HFFc6 (cell line): ENCODE measurements around the gene PACS2. TPM values are rescaled to one million over a fixed set of nuclear protein-coding genes. Genes with fewer than 3 reads are reported as not detected.

ENCODE experiments used
- DNase-seq: peaks from one replicate; pipeline ENCODE4 v3.0.0-alpha.2; 2018
- H3K27ac Mint-ChIP-seq: 2 replicates; pipeline ENCODE4 v1.8.0; 2020; ENCODE audit warnings: mild to moderate bottlenecking, mixed read lengths
- H3K27me3 Mint-ChIP-seq: 2 replicates; pipeline ENCODE4 v1.8.0; 2021; ENCODE audit warnings: mild to moderate bottlenecking, moderate library complexity, mixed read lengths; ENCODE audit not compliant: insufficient read depth
- H3K36me3 Mint-ChIP-seq: 2 replicates; pipeline ENCODE4 v1.8.0; 2021; ENCODE audit warnings: low read depth, mixed read lengths
- H3K4me1 Mint-ChIP-seq: 2 replicates; pipeline ENCODE4 v1.8.0; 2020; ENCODE audit warnings: low read depth, mixed read lengths
- H3K4me3 Mint-ChIP-seq: 2 replicates; pipeline ENCODE4 v1.8.0; 2020; ENCODE audit warnings: mild to moderate bottlenecking, moderate library complexity, mixed read lengths
- H3K9me3 Mint-ChIP-seq: 2 replicates; pipeline ENCODE4 v1.8.0; 2020; ENCODE audit warnings: mild to moderate bottlenecking, mixed read lengths
- CTCF ChIP-seq: fragments of 200-600 bp; sonication (generic); IDR thresholded peaks from 2 replicates; pipeline ENCODE4 v1.5.0; 2021; ENCODE audit warnings: antibody characterized with exemption, mild to moderate bottlenecking
- total RNA-seq, 6 experiments: library from RNA; stranded (reverse); fragmentation: NEBNext Ultra II Directional; extraction: Animal tissue kit (Norgen Biotek cat#: 25700); gene quantifications; 2 replicates in 1 of 6; 3 replicates in 5 of 6; pipeline ENCODE4 v1.2.3, GENCODE V29; 2021

Gene PACS2
- total RNA-seq, 6 experiments from 2014 or later, result 33.5 to 38.5 (median 35.2) TPM

GRCh38 chr14:105439179-105439578 is 124.6 kb downstream of the PACS2 start:
- Mint-ChIP-seq H3K27me3 (no peaks in the 10 kb centered on the region; the same call in 1 of the 2 replicates), H3K36me3 (no peaks in the 10 kb centered on the region), H3K4me1 (no peaks in the 10 kb centered on the region), H3K4me3 (no peak overlapping the region), H3K27ac (no peak overlapping the region), H3K9me3 (no peaks in the 10 kb centered on the region)
- DNase-seq, result no peak
- TF ChIP-seq CTCF, result no peak

DNA sequence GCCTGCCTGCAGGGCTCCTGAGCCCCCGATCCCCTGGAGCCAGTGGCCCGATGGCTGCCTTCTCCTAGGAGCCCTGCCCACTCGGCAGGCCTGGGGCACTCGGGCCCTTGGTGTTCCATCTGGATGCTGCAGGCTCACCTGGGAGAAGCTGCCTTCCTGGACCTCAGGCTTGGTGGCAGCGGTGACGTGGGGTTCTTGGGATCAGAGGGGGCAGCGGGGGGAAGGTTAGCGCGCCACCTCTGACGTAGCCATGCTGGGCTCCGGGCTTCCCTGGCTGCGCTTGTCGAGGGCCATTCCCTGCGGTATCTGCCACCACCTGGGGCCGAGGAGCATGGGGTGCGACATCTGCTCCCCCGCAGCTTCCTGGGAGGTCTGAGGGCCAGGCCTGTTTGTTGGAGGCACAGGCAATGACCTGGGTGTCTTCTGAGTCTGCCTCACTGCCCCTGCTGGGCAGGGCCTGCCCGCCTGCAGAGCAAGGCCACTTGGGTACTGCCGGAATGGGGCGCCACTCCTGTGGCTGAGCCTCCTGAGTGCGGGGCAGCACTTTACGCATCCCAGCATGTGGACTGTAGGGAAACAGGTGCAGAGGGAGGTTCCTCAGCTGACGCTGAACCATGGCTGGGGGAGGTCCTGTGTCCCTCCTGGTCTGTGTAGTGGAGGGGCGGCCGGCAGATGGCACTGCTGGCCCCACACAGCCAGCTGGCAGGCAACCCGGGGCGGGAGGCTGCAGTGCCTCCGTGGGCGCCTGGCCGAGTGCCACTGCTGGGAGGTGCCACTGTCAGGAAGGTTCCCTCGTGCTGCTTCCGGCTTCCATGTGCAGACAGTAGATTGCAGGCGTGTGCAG is 125.4 kb downstream of the PACS2 start:
- H3K27ac Mint-ChIP-seq, result no peak overlapping the region
- no peaks in the 10 kb centered on the region; the same call in none of the 2 replicates for H3K27me3 Mint-ChIP-seq
- no peak for DNase-seq
- no peaks in the 10 kb centered on the region for H3K9me3 Mint-ChIP-seq
- no peaks in the 10 kb centered on the region for H3K4me1 Mint-ChIP-seq
- H3K36me3 Mint-ChIP-seq, result no peaks in the 10 kb centered on the region
- H3K4me3 Mint-ChIP-seq, result no peak overlapping the region
- TF ChIP-seq CTCF, result no peak

DNA sequence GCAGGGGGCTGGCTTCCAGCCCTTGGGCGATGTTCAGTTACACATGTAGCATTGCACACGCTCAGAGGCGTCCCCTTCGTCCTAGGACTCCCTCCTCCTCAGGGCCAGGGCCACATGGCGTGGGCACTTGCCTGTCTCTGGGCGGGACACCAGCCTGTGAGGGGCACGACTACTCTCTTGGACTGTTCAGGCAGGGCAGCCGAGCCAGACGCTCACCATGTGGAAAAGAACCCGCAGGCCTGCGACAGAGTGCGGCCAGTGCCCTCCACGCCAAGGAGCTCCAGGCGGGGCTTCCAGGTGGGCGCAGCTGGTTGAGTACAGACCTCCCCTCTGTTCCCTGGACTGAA is 126.0 kb downstream of the PACS2 start:
- no peaks in the 10 kb centered on the region for H3K9me3 Mint-ChIP-seq
- no peaks in the 10 kb centered on the region; the same call in none of the 2 replicates for H3K27me3 Mint-ChIP-seq
- DNase-seq, result no peak
- H3K27ac Mint-ChIP-seq, result no peak overlapping the region
- no peak overlapping the region for H3K4me3 Mint-ChIP-seq
- no peaks in the 10 kb centered on the region for H3K36me3 Mint-ChIP-seq
- no peak for TF ChIP-seq CTCF
- no peaks in the 10 kb centered on the region for H3K4me1 Mint-ChIP-seq

DNA sequence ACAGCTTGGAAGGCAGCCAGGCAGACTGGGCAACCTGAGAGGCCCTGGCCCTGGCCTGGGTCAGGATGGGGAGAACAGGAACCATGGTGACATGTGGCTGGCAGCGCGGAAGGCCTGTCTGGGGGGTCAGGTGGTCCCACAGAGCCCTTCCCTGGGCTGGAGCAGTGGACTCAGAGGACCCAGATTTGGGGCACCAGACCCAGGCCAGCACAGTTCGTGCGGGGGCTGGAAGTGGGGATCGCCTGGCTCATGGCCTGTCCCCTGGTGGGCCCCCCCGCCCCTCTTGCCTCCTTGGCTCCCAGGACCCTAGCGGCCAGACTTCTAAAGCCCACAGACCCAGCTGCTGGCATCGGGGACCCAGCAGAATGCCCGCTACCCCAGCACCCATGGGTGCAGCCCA is 126.4 kb downstream of the PACS2 start:
- no peak for DNase-seq
- H3K4me1 Mint-ChIP-seq, result no peaks in the 10 kb centered on the region
- no peak overlapping the region for H3K27ac Mint-ChIP-seq
- H3K9me3 Mint-ChIP-seq, result no peaks in the 10 kb centered on the region
- H3K27me3 Mint-ChIP-seq, result no peaks in the 10 kb centered on the region; the same call in none of the 2 replicates
- H3K4me3 Mint-ChIP-seq, result no peak overlapping the region
- no peaks in the 10 kb centered on the region for H3K36me3 Mint-ChIP-seq
- no peak for TF ChIP-seq CTCF

GRCh38 chr14:105442125-105442524 is 127.6 kb downstream of the PACS2 start:
- Mint-ChIP-seq H3K4me1 (no peaks in the 10 kb centered on the region), H3K4me3 (no peak overlapping the region)

More at GRCh38 chr14:105442125-105442524, 127.6 kb downstream of the PACS2 start:
- Mint-ChIP-seq H3K36me3 (no peaks in the 10 kb centered on the region), H3K27me3 (peaks cover 1% of the 10 kb centered on the region), H3K27ac (no peak overlapping the region), H3K9me3 (no peaks in the 10 kb centered on the region)
- DNase-seq, result no peak
- no peak for TF ChIP-seq CTCF
